HepG2 (cell line): ENCODE results near the gene CGREF1. TPM values are rescaled to one million over a fixed set of nuclear protein-coding genes. Genes with fewer than 3 reads are reported as not detected.
A peak's percentile ranks its signal among the peaks of the same experiment; 100 is the strongest.

Experiments
- CBX5 ChIP-seq: sonication (generic); formaldehyde crosslinking; IDR thresholded peaks from 2 replicates; pipeline ENCODE4 v1.4.0; 2020; ENCODE audit warnings: missing genetic modification reagents, borderline replicate concordance
- FOXP1 ChIP-seq, 2 experiments: fragments of 450-650 bp in 1 of 2; IDR thresholded peaks; 2 replicates each; pipeline ENCODE4 v1.6.1; 2017 to 2018; ENCODE audit warnings: antibody characterized with exemption in 1 of 2
- HDAC1 ChIP-seq: sonication (generic); formaldehyde crosslinking; IDR thresholded peaks from 2 replicates; pipeline ENCODE4 v1.5.1; 2020; ENCODE audit warnings: mild to moderate bottlenecking, missing genetic modification reagents
- MAZ ChIP-seq, 2 experiments: sonication (generic) in 1 of 2; formaldehyde crosslinking in 1 of 2; IDR thresholded peaks; 2 replicates each; pipeline versions ENCODE4 v1.5.0 to v1.6.1; 2012 to 2020; ENCODE audit warnings: low read depth in 2 of 2, mild to moderate bottlenecking in 2 of 2, borderline replicate concordance in 1 of 2, improper control_type of control experiment in 1 of 2, low read length in 1 of 2, missing genetic modification reagents in 1 of 2, moderate library complexity in 1 of 2
- MXI1 ChIP-seq: IDR thresholded peaks from 3 replicates; pipeline ENCODE4 v1.6.1; 2012; ENCODE audit warnings: low read depth, low read length, inconsistent platforms, borderline replicate concordance
- NCOA5 ChIP-seq: sonication (generic); formaldehyde crosslinking; IDR thresholded peaks from 2 replicates; pipeline ENCODE4 v1.4.0; 2020; ENCODE audit warnings: missing genetic modification reagents
- SRSF1 ChIP-seq: fragments of 200-400 bp; formaldehyde crosslinking; optimal IDR thresholded peaks from 2 replicates; pipeline ENCODE3; 2017; ENCODE audit warnings: mild to moderate bottlenecking, low read depth, low read length, moderate library complexity
- USF2 ChIP-seq, 2 experiments: sonication (generic) in 1 of 2; formaldehyde crosslinking in 1 of 2; IDR thresholded peaks; 2 replicates each; pipeline versions ENCODE4 v1.5.1 to v1.6.1; 2011 to 2020; ENCODE audit warnings: borderline replicate concordance in 1 of 2, low read depth in 1 of 2, low read length in 1 of 2, mild to moderate bottlenecking in 1 of 2, missing genetic modification reagents in 1 of 2, moderate library complexity in 1 of 2
- YEATS2 ChIP-seq: sonication (generic); formaldehyde crosslinking; IDR thresholded peaks from 2 replicates; pipeline ENCODE4 v1.4.0; 2020; ENCODE audit warnings: missing genetic modification reagents, borderline replicate concordance
- ZNF512 ChIP-seq: sonication (generic); formaldehyde crosslinking; IDR thresholded peaks from 2 replicates; pipeline ENCODE4 v1.4.0; 2020; ENCODE audit warnings: mild to moderate bottlenecking, missing genetic modification reagents
- ZNF574 ChIP-seq: sonication (generic); formaldehyde crosslinking; IDR thresholded peaks from 2 replicates; pipeline ENCODE4 v1.4.0; 2020; ENCODE audit warnings: missing genetic modification reagents
- ZNF713 ChIP-seq: sonication (generic); formaldehyde crosslinking; IDR thresholded peaks from 2 replicates; pipeline ENCODE4 v1.4.0; 2020; ENCODE audit warnings: mild to moderate bottlenecking, missing genetic modification reagents
- ZNF740 ChIP-seq: sonication (generic); formaldehyde crosslinking; IDR thresholded peaks from 2 replicates; pipeline ENCODE4 v1.4.0; 2020; ENCODE audit warnings: missing genetic modification reagents
- ZNF777 ChIP-seq: sonication (generic); formaldehyde crosslinking; IDR thresholded peaks from 2 replicates; pipeline ENCODE4 v1.4.0; 2020; ENCODE audit warnings: missing genetic modification reagents
- ZXDC ChIP-seq: sonication (generic); formaldehyde crosslinking; IDR thresholded peaks from 2 replicates; pipeline ENCODE4 v1.5.0; 2020; ENCODE audit warnings: mild to moderate bottlenecking, missing genetic modification reagents
- polyA plus RNA-seq, 8 experiments: library from polyadenylated mRNA; depleted of rRNA in 3 of 8; stranded (reverse) in 7 of 8; unstranded in 1 of 8; fragments of >200 nt; fragmentation: Illumina TruSeq in 4 of 8; extraction: Trizol in 4 of 8; gene quantifications; 2 replicates each; pipeline versions ENCODE4 v1.2.1 to v1.2.3, GENCODE V29; 2011 to 2016; ENCODE audit warnings: low read depth in 4 of 8, missing spikeins in 1 of 8, mixed read lengths in 1 of 8; ENCODE audit not compliant: insufficient read depth in 1 of 8
- total RNA-seq, 5 experiments: library from RNA; depleted of rRNA; stranded (reverse); fragments of >200 nt; fragmentation: Illumina TruSeq; extraction: Trizol; gene quantifications; 2 replicates each; pipeline ENCODE4 v1.2.3, GENCODE V29; 2016; ENCODE audit warnings: low read depth in 1 of 5

CGREF1 gene
- total and polyA plus RNA-seq, 2 of the 13 experiments (the other 11 are each of a cell fraction or from before 2014, with no cell fraction given): 13.9 to 23.4 TPM

- TF ChIP-seq MAZ (IDR thresholded peaks at IDR 0.05; ENCODE audit: borderline replicate concordance, low read depth, low read length): peak; percentile 81; the same call in 1 of the 2 replicates
- TF ChIP-seq MAZ (CRISPR knock-in tag; IDR thresholded peaks at IDR 0.05; ENCODE audit: low read depth): peak; percentile 74
- TF ChIP-seq ZNF713 (CRISPR knock-in tag): no peak
- no peak for TF ChIP-seq ZNF777 (CRISPR knock-in tag)
- no peak; the same call in 1 of the 2 replicates for TF ChIP-seq ZNF512 (CRISPR knock-in tag)
- TF ChIP-seq SRSF1: peak; percentile 12
- TF ChIP-seq ZNF740 (CRISPR knock-in tag): no peak
- peak; percentile 86 for TF ChIP-seq ZNF574 (CRISPR knock-in tag)
- no peak for TF ChIP-seq NCOA5 (CRISPR knock-in tag)
- no peak for TF ChIP-seq ZXDC
- peak; percentile 76; the same call in 1 of the 2 replicates for TF ChIP-seq CBX5 (CRISPR knock-in tag)
- TF ChIP-seq USF2 (IDR thresholded peaks at IDR 0.05; ENCODE audit: low read depth, low read length): no peak
- no peak for TF ChIP-seq USF2 (CRISPR knock-in tag; IDR thresholded peaks at IDR 0.05; ENCODE audit: borderline replicate concordance)
- peak; percentile 77 for TF ChIP-seq HDAC1 (CRISPR knock-in tag)
- TF ChIP-seq FOXP1 (IDR thresholded peaks at IDR 0.05): no peak
- peak; percentile 89 for TF ChIP-seq FOXP1 (CRISPR knock-in tag; IDR thresholded peaks at IDR 0.05)
- TF ChIP-seq MXI1: peak; percentile 77; the same call in 1 of the 3 replicates
- TF ChIP-seq YEATS2 (CRISPR knock-in tag): peak; percentile 69
Measured at GRCh38 chr2:27093430-27094352, 25.2 kb downstream of the CGREF1 start (continued).
